Adipocyte (in vitro differentiated cells): ENCODE results near the gene DUS2.
"Not testable (repeated sequence)": the region's sequence is repeated elsewhere in the genome, so short reads cannot be mapped to it uniquely, and the experiment has no call there.

Experiments
- DNase-seq: peaks from one replicate; pipeline ENCODE4 v3.0.0-alpha.2; 2015; ENCODE audit warnings: low read depth
- H3K27me3 ChIP-seq: replicated peaks from 2 replicates; pipeline ENCODE4 v1.7.0; 2013; ENCODE audit warnings: mild to moderate bottlenecking, low read length, moderate library complexity; ENCODE audit not compliant: control insufficient read depth, insufficient read depth
- H3K36me3 ChIP-seq: 2 replicates; pipeline ENCODE4 v1.7.0; 2013; ENCODE audit warnings: low read length, mild to moderate bottlenecking, moderate library complexity; ENCODE audit not compliant: control insufficient read depth, insufficient read depth, severe bottlenecking
- H3K4me1 ChIP-seq: 2 replicates; pipeline ENCODE4 v1.7.0; 2013; ENCODE audit warnings: mild to moderate bottlenecking, low read length, moderate library complexity; ENCODE audit not compliant: control insufficient read depth, insufficient read depth
- H3K4me3 ChIP-seq: 2 replicates; pipeline ENCODE4 v1.7.0; 2013; ENCODE audit warnings: mild to moderate bottlenecking, low read length, moderate library complexity
- H3K9ac ChIP-seq: 2 replicates; pipeline ENCODE4 v1.7.0; 2013; ENCODE audit warnings: mild to moderate bottlenecking, low read length, moderate library complexity
- H3K9me3 ChIP-seq: 2 replicates; pipeline ENCODE4 v1.7.0; 2013; ENCODE audit warnings: mild to moderate bottlenecking, low read length, moderate library complexity; ENCODE audit not compliant: control insufficient read depth

The DUS2 gene

DNA sequence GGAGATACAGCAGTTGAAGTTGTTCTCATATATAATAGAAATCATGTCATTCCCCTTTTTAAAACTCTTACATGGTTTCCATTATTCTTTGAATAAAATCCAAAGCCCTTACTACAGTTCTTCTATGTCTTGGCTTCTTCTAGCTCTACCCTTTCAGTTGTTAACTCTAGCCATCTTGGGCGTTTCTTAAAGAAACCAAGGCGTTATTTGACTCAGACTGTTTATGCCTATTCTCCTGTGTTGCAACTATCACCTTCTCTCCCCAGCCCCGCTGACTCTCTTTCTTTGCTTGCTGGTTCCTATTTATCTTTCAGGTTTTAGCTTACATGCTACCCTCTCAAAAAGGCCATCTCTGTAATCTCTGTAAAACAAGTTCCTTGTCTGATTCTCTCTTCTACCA is 94.8 kb downstream of the DUS2 start:
- no peak for DNase-seq
- H3K4me1 ChIP-seq: peaks cover 17% of the 10 kb centered on the region
- H3K36me3 ChIP-seq: no peaks in the 10 kb centered on the region
- H3K9me3 ChIP-seq: no peaks in the 10 kb centered on the region
- H3K9ac ChIP-seq: no peak overlapping the region
- H3K4me3 ChIP-seq: no peak overlapping the region
- no peaks in the 10 kb centered on the region for H3K27me3 ChIP-seq

GRCh38 chr16:68118954-68119353 is 95.9 kb downstream of the DUS2 start:
- DNase-seq, H3K9me3 ChIP-seq, H3K27me3 ChIP-seq, H3K4me3 ChIP-seq, H3K36me3 ChIP-seq, H3K9ac ChIP-seq: not testable (repeated sequence)
- H3K4me1 ChIP-seq: peaks cover 11% of the 10 kb centered on the region

DNA sequence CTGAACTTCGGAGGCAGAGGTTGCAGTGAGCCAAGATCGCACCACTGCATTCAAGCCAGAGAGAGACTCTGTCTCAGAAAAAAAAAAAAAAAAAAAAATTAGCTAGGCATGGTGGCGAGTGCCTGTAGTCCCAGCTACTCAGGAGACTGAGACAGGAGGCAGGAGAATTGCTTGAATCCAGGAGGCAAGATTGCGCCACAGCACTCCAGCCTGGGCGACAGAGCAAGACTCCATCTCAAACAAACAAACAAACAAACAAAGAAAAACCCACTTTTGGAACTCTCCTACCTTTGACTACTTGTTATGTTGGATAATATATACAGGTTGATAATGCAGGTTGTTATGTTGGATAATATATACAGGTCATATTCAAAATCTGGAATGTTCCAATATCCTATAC is 97.4 kb downstream of the DUS2 start:
- not testable (repeated sequence) for H3K4me3 ChIP-seq, H3K4me1 ChIP-seq, DNase-seq, H3K36me3 ChIP-seq, H3K9ac ChIP-seq, H3K9me3 ChIP-seq, H3K27me3 ChIP-seq

GRCh38 chr16:68126395-68126794 is 103.3 kb downstream of the DUS2 start:
- no peaks in the 10 kb centered on the region for H3K9me3 ChIP-seq
- no peak for DNase-seq
- H3K4me1 ChIP-seq: no peaks in the 10 kb centered on the region
- H3K9ac ChIP-seq: no peak overlapping the region
- peaks cover 5% of the 10 kb centered on the region for H3K36me3 ChIP-seq
- H3K27me3 ChIP-seq: no peaks in the 10 kb centered on the region
- H3K4me3 ChIP-seq: no peak overlapping the region

DNA sequence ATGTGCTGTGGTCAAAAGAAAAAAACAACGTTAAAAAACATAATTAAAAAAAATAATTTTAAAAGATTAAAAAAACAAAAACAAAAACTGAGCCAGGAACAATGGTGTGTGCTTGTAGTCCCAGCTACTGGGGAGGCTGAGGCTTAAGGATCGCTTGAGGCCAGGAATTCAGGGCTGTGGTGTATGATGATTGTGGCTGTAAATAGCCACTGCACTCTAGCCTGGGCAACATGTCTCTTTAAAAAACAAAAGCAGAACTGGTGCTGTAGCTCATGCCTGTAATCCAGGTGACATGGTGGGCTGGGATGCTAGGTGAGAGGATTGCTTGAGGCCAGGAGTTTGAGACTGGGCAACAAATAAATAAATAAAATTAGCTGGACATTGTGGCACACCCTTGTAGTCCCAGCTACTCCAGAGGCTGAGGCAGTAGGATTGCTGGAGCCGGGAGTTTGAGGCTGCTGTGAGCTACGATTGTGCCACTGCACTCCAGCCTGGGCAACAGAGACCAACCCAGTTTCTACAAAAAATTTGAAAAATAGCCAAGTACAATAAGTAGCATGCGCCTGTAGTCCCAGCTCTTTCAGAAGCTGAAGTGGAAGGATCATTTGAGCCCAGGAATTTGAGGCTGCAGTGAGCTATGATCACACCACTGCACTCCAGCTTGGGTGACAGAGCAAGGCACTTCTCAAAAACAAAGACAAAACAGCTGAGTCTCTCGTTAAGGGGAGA is 105.7 kb downstream of the DUS2 start:
- H3K27me3 ChIP-seq: no peaks in the 10 kb centered on the region
- peak; percentile 40 for DNase-seq

More for the DNA sequence above, 105.7 kb downstream of the DUS2 start:
- Histone ChIP-seq H3K36me3 (peaks cover 5% of the 10 kb centered on the region), H3K9ac (no peak overlapping the region), H3K4me3 (no peak overlapping the region), H3K9me3 (no peaks in the 10 kb centered on the region), H3K4me1 (peaks cover 5% of the 10 kb centered on the region)
